Stimulated activated CD8-positive, alpha-beta memory T cell treated with anti-CD3 and anti-CD28 coated beads, Interleukin-4, amount 100 ng/mL, for 48 hours (primary cell): ENCODE results near the gene BAG2.

Experiments used
- DNase-seq: peaks from one replicate; pipeline ENCODE4 v3.0.0-alpha.2; 2020

BAG2 gene

DNA sequence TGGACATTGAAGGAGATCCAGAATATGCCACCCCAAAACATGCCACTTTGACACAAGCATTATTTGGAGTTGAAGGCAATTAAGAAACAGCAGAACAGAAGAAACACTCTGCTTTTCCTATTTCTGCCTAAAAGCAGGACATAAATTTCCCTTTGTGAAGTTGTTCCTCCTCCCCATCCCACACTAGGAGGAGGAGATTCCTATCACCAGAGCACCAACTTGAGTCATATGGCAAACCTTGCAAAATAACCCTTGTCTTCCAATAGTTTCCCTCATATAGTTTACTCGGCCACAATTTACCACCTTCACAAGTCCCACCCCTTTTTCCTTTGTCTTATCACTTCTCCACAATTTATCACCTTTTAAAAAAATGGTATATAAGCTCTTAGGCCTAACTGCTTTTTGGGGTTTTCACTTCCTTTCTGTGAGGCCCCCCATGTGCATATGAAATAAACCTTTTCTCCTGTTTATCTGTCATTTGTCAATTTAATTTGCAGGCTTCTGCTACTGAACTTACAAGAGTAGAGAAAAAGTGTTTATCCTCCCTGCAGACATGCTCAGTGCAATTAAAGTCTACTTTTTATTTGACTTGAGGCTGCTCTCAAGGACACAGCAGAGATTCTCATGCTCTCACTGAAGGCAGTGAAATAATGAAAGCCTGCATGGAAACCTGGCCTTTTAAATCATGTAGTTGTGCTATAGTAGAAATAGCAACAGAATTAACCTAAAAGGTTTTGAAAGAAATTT lies 52.8 kb downstream of the BAG2 start:
- no peak for DNase-seq

DNA sequence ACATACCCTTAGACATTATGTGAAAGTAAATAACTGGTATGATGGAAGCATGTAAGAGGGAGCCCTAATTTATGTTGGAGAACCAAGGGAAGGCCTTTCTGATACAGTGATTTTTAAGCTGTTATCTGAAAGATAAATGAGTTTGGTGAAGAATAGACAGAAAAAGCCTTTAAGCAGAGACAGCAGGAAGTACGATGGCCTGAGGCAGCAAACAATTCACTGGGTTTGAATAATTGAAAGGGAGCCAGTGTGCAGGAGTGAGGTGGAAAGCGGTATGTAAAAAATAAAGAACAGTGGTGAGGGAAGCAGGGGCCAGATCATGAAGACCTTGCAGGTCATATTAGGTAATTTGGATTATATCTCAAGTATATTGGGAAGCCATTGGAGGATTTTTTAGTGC lies 54.1 kb downstream of the BAG2 start:
- DNase-seq: no peak
